Activated CD8-positive, alpha-beta T cell treated with anti-CD3 and anti-CD28 coated beads for 36 hours (primary cell): Measurements from ENCODE around the gene NDUFS7. TPM values are rescaled to one million over a fixed set of nuclear protein-coding genes. Genes with fewer than 3 reads are reported as not detected.

Experiments
- ATAC-seq: fragments of 200-7000 bp; cut with Tn5 transposase; one replicate; pipeline ENCODE4 v1.10.0; 2021; ENCODE audit warnings: mild to moderate bottlenecking, moderate library complexity
- CTCF ChIA-PET: fragments of 350-600 bp; sonication (Branson Sonifier 250); formaldehyde crosslinking; loops from one replicate; lab custom pipeline; 2021; ENCODE audit warnings: antibody characterized with exemption; lab: Charles Lee
- POLR2A ChIA-PET: fragments of 350-600 bp; sonication (Branson Sonifier 250); formaldehyde crosslinking; loops from one replicate; lab custom pipeline; 2021; ENCODE audit warnings: antibody characterized with exemption; lab: Charles Lee
- DNase-seq: peaks from one replicate; pipeline ENCODE4 v3.0.0-alpha.2; 2020
- H3K27ac Mint-ChIP-seq: one replicate; pipeline ENCODE4 v1.8.0; 2021; ENCODE audit warnings: mild to moderate bottlenecking, mixed read lengths
- H3K27me3 Mint-ChIP-seq: one replicate; pipeline ENCODE4 v1.8.0; 2021; ENCODE audit warnings: mixed read lengths
- H3K36me3 Mint-ChIP-seq: one replicate; pipeline ENCODE4 v1.8.0; 2021; ENCODE audit warnings: low read depth, mixed read lengths
- H3K4me1 Mint-ChIP-seq: one replicate; pipeline ENCODE4 v1.8.0; 2021; ENCODE audit warnings: low read depth, mixed read lengths
- H3K4me3 Mint-ChIP-seq: one replicate; pipeline ENCODE4 v1.8.0; 2021; ENCODE audit warnings: mild to moderate bottlenecking, moderate library complexity, mixed read lengths
- H3K9me3 Mint-ChIP-seq: one replicate; pipeline ENCODE4 v1.8.0; 2021; ENCODE audit warnings: mixed read lengths
- CTCF ChIP-seq: fragments of 200-600 bp; IDR thresholded peaks from one replicate; pipeline ENCODE4 v1.8.0; 2022; ENCODE audit warnings: antibody characterized with exemption, mild to moderate bottlenecking
- intact Hi-C: fragments of 100-400 bp; cut with micrococcal nuclease; formaldehyde crosslinking; loops from one replicate; pipeline ENCODE4 v1.10.0; 2022
- total RNA-seq, 2 experiments: library from RNA; stranded (reverse); gene quantifications; one replicate each; pipeline ENCODE4 v1.2.3, GENCODE V29; 2021

Gene NDUFS7
- total RNA-seq, 2 experiments from 2014 or later = 113 to 120 TPM

GRCh38 chr19:1440418-1440801 is 56.7 kb downstream of the NDUFS7 start:
- Mint-ChIP-seq H3K27me3 (peaks cover 1% of the 10 kb centered on the region), H3K9me3 (no peaks in the 10 kb centered on the region), H3K4me1 (peaks cover 40% of the 10 kb centered on the region), H3K27ac (peak overlapping the region; percentile 74), H3K4me3 (peak overlapping the region; percentile 93), H3K36me3 (peaks cover 45% of the 10 kb centered on the region)
- ATAC-seq (no peak), DNase-seq (no peak)
- intact Hi-C loops = no loop called here
- no peak for TF ChIP-seq CTCF
- POLR2A ChIA-PET = interaction anchor here (0.6 to 2.3 kb wide), 10 partner anchors 10 to 508 kb away, joined by 3 to 6 read pairs (median 3); partner anchors contain the start of gene APC2
- CTCF ChIA-PET = no interaction called here

GRCh38 chr19:1441022-1441426 is 57.3 kb downstream of the NDUFS7 start:
- intact Hi-C loops = no loop called here
- H3K27me3 Mint-ChIP-seq = peaks cover 3% of the 10 kb centered on the region
- H3K27ac Mint-ChIP-seq = peak overlapping the region; percentile 74
- peak overlapping the region; percentile 93 for H3K4me3 Mint-ChIP-seq
- peaks cover 42% of the 10 kb centered on the region for H3K4me1 Mint-ChIP-seq
- no peak for TF ChIP-seq CTCF
- CTCF ChIA-PET = no interaction called here
- H3K9me3 Mint-ChIP-seq = no peaks in the 10 kb centered on the region
- ATAC-seq (no peak), DNase-seq (no peak)
- POLR2A ChIA-PET = interaction anchor here (0.6 to 2.3 kb wide), 11 partner anchors 10 to 509 kb away, joined by 3 to 6 read pairs (median 3); partner anchors contain the start of gene APC2
- peaks cover 44% of the 10 kb centered on the region for H3K36me3 Mint-ChIP-seq

GRCh38 chr19:1441677-1442438 is 58.2 kb downstream of the NDUFS7 start:
- Mint-ChIP-seq H3K27me3 (peaks cover 5% of the 10 kb centered on the region), H3K4me3 (peak overlapping the region; percentile 27), H3K9me3 (no peaks in the 10 kb centered on the region), H3K4me1 (peaks cover 42% of the 10 kb centered on the region), H3K36me3 (peaks cover 44% of the 10 kb centered on the region), H3K27ac (no peak overlapping the region)
- DNase-seq = no peak
- ChIA-PET POLR2A (interaction anchor here (0.6 to 1.7 kb wide), 7 partner anchors 11 to 162 kb away, joined by 3 to 4 read pairs (median 3); no protein-coding TSS in a partner anchor), CTCF (no interaction called here)
- ATAC-seq = no peak
- no peak for TF ChIP-seq CTCF
- intact Hi-C loops = no loop called here

Other genes with a start within 250 kb of the NDUFS7 start
- 10 to 100 TPM; 41.7 to 42.0 TPM for gene SBNO2, start 209.6 kb upstream of the NDUFS7 start, total RNA-seq
- 10 to 100 TPM; 55.1 to 58.0 TPM for gene STK11, start 178.1 kb upstream of the NDUFS7 start, total RNA-seq
- gene CBARP, start 145.9 kb upstream of the NDUFS7 start, total RNA-seq = under 1 TPM; 0.49 to 0.86 TPM
- 100 to 1,000 TPM; 186 to 199 TPM for gene ATP5F1D, start 142.2 kb upstream of the NDUFS7 start, total RNA-seq
- 10 to 100 TPM; 41.1 to 43.9 TPM for gene MIDN, start 135.3 kb upstream of the NDUFS7 start, total RNA-seq
- 100 to 1,000 TPM; 161 to 180 TPM for gene CIRBP, start 114.6 kb upstream of the NDUFS7 start, total RNA-seq
- gene FAM174C, start 108.4 kb upstream of the NDUFS7 start, total RNA-seq = 10 to 100 TPM; 77.0 to 88.0 TPM
- not detected for gene EFNA2, start 98.0 kb upstream of the NDUFS7 start, total RNA-seq
- gene GAMT, start 17.6 kb downstream of the NDUFS7 start, total RNA-seq = 10 to 100 TPM; 27.8 to 29.5 TPM
- 100 to 1,000 TPM; 263 to 283 TPM for gene DAZAP1, start 23.7 kb downstream of the NDUFS7 start, total RNA-seq
- 1,000 to 10,000 TPM; 1,854 to 1,879 TPM for gene RPS15, start 54.5 kb downstream of the NDUFS7 start, total RNA-seq
- under 1 TPM; 0.07 to 0.29 TPM for gene APC2, start 66.2 kb downstream of the NDUFS7 start, total RNA-seq
- 10 to 100 TPM; 21.3 to 21.5 TPM for gene C19orf25, start 95.3 kb downstream of the NDUFS7 start, total RNA-seq
- 1 to 10 TPM; 4.4 to 4.7 TPM for gene PCSK4, start 106.4 kb downstream of the NDUFS7 start, total RNA-seq
- 1 to 10 TPM; 2.0 to 2.4 TPM for gene REEP6, start 107.3 kb downstream of the NDUFS7 start, total RNA-seq
- gene ADAMTSL5, start 129.1 kb downstream of the NDUFS7 start, total RNA-seq = 1 to 10 TPM; 1.3 TPM
- gene PLK5, start 140.2 kb downstream of the NDUFS7 start, total RNA-seq = not detected
- gene MEX3D, start 184.4 kb downstream of the NDUFS7 start, total RNA-seq = 1 to 10 TPM; 5.0 to 5.5 TPM
- 10 to 100 TPM; 87.8 to 92.5 TPM for gene MBD3, start 209.0 kb downstream of the NDUFS7 start, total RNA-seq
- gene UQCR11, start 221.6 kb downstream of the NDUFS7 start, total RNA-seq = 100 to 1,000 TPM; 231 TPM